Melanocyte of skin (primary cell): ENCODE data around the gene EXOC1. TPM values are rescaled to one million over a fixed set of nuclear protein-coding genes. Genes with fewer than 3 reads are reported as not detected.

ENCODE experiments used
- small RNA-seq, 2 donors: library from RNA; depleted of rRNA; stranded (forward); fragments of <200 nt; gene quantifications; one replicate each; pipeline ENCODE3, GENCODE V24; 2012
- total RNA-seq, 2 donors: library from RNA; depleted of rRNA; stranded (reverse); fragments of >200 nt; gene quantifications; 2 replicates each; pipeline ENCODE4 v1.2.3, GENCODE V29; 2012

The EXOC1 gene, protein sequence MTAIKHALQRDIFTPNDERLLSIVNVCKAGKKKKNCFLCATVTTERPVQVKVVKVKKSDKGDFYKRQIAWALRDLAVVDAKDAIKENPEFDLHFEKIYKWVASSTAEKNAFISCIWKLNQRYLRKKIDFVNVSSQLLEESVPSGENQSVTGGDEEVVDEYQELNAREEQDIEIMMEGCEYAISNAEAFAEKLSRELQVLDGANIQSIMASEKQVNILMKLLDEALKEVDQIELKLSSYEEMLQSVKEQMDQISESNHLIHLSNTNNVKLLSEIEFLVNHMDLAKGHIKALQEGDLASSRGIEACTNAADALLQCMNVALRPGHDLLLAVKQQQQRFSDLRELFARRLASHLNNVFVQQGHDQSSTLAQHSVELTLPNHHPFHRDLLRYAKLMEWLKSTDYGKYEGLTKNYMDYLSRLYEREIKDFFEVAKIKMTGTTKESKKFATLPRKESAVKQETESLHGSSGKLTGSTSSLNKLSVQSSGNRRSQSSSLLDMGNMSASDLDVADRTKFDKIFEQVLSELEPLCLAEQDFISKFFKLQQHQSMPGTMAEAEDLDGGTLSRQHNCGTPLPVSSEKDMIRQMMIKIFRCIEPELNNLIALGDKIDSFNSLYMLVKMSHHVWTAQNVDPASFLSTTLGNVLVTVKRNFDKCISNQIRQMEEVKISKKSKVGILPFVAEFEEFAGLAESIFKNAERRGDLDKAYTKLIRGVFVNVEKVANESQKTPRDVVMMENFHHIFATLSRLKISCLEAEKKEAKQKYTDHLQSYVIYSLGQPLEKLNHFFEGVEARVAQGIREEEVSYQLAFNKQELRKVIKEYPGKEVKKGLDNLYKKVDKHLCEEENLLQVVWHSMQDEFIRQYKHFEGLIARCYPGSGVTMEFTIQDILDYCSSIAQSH
- 10 to 100 TPM; 36.3 to 41.3 TPM for total RNA-seq

DNA sequence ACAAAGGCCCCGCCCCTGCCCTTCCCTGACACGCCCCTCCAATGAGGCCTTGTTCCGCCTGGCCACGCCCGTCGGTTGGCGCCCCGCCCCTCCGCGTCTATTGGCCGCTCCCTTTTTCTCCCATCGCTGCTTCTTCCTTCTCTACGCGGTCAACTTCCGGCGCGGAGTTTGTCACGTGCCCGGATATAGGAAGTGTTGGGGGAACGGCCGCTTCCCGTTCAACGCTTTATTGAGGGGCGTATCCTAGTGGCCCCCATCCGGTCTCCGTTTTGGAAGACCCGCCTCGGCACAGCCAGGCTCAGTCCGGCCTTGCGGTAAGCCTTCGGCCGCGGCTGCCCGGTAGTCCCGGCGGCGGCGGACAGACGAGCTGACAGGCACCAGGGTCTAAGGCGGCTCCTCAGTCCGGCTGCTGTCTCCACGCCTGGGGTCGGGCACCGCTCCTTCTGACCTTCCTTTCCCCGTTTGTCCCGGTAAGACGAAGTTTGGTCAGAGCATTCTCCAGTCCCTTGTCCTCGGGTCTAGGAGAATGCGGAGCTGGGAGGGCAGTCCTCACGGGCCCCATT is at the start of gene EXOC1:
Gene EXOC1, plus strand, starts transcription at position 165 of the 563 bp plus-strand sequence. CDS start 4,676 bp downstream, outside the sequence.

GRCh38 chr4:55819634-55820033 is 33.8 kb upstream of the EXOC1 start, which contains the start of gene EXOC1L:
EXOC1L (plus strand) TSS chr4:55819790; CDS start chr4:55820027, 237 bp downstream.

DNA sequence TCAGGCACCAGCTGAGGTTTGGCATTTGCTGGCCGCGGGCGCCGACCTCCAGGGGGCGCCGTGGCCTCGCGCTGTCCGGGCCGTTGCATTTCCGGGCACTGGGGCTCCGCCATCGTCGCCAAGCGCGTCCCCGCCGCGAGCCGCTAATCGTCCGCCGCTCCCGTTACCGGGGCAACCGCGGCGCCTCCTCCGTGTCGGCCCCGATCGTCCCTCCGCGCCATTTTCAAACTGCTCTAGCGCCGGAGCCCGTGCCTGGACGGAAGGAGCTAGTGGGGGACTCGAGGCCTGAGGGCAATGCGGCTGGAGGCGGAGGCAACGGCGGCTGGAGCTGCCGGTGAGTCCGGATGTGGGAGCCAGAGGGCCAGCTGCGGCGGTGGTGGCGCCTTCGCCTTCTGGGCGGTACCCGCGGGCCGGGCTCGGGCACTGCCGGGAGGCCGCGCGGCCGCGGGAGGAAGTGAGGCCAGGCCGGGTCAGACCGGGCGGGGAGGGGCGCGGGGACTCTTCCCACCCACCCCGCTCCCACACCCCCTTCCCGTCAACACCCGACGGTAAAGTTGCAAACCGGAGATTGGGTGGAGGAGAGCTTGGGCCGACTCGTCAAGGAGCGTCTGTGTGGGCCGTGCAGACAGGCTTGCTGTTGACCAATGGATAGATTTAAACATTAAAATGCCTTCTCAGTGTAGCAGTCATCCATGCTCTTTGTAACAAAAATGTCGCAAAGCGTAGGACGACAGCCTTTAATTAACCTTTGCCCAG is 95.5 kb downstream of the EXOC1 start, which contains the start of gene CEP135:
Gene CEP135, plus strand, starts transcription at position 220 of the 756 bp plus-strand sequence. CDS start 3,186 bp downstream, outside the sequence.

Small RNA genes within 50 kb of the gene (small RNA-seq; reads per million reads assigned to genes)
- 0 reads per million in 2 donors for gene RNU6-652P

Other genes starting within 250 kb of the EXOC1 start
- gene NMU, start 217.3 kb upstream of the EXOC1 start, total RNA-seq: not detected
- gene EXOC1L, start 33.9 kb upstream of the EXOC1 start, total RNA-seq: not detected
- 1 to 10 TPM; 6.2 to 7.3 TPM for gene CEP135, start 95.3 kb downstream of the EXOC1 start, total RNA-seq